ENCODE data around the gene NOX1. TPM values are rescaled to one million over a fixed set of nuclear protein-coding genes. Genes with fewer than 3 reads are reported as not detected.
A peak's percentile ranks its signal among the peaks of the same experiment; 100 is the strongest.

NOX1 gene
- total and polyA plus RNA-seq, 10 donors: 0.06 TPM; not detected in 9

- WGBS, 5 donors: 43 to 87% (median 67%) methylated on average over 2 of the region's 2 CpGs
- intact Hi-C loops (cut with DNase I; ENCODE audit: low total_unique reads): no loop called here
- H3K27me3 ChIP-seq (replicated peaks in 1 of 7): peaks cover 0 to 5% (median 0%) of the 10 kb centered on the region in 7 donors
- no peaks in the 10 kb centered on the region for H3K4me1 ChIP-seq
- no peak for TF ChIP-seq CTCF (IDR thresholded peaks at IDR 0.05 in 8 of 11, conservative IDR thresholded peaks at IDR 0.05 in 3 of 11)
- TF ChIP-seq POLR2AphosphoS5 (IDR thresholded peaks at IDR 0.05): no peak
- TF ChIP-seq POLR2A (IDR thresholded peaks at IDR 0.05): no peak
- H3K4me3 ChIP-seq: no peak overlapping the region
- H3K36me3 ChIP-seq: no peaks in the 10 kb centered on the region
- H3K27ac ChIP-seq: no peak overlapping the region
- H3K9me3 ChIP-seq: no peaks in the 10 kb centered on the region
- no peak for DNase-seq
Measured at GRCh38 chrX:100880368-100880767, 6.2 kb upstream of the NOX1 start.

- Histone ChIP-seq H3K9me3 (no peaks in the 10 kb centered on the region), H3K27ac (no peak overlapping the region), H3K27me3 (replicated peaks in 1 of 7) (no peaks in the 10 kb centered on the region), H3K36me3 (no peaks in the 10 kb centered on the region), H3K4me3 (no peak overlapping the region), H3K4me1 (no peaks in the 10 kb centered on the region)
- intact Hi-C loops (cut with DNase I; ENCODE audit: low total_unique reads): no loop called here
- 71 to 92% (median 85%) methylated on average over 9 of the region's 9 CpGs for WGBS, 5 donors
- TF ChIP-seq POLR2AphosphoS5 (IDR thresholded peaks at IDR 0.05) (no peak), POLR2A (IDR thresholded peaks at IDR 0.05) (no peak), CTCF (IDR thresholded peaks at IDR 0.05 in 8 of 11, conservative IDR thresholded peaks at IDR 0.05 in 3 of 11) (no peak)
- DNase-seq: no peak
Measured at GRCh38 chrX:100871594-100872560, 2.3 kb downstream of the NOX1 start.

- H3K27me3 ChIP-seq (replicated peaks in 1 of 7): no peaks in the 10 kb centered on the region
- WGBS, 5 donors: 63 to 82% (median 74%) methylated on average over 5 of the region's 5 CpGs
- H3K27ac ChIP-seq: peak overlapping the region in 1 of 8 donors; percentile 27
- no peak for DNase-seq
- TF ChIP-seq POLR2A (IDR thresholded peaks at IDR 0.05) (no peak), CTCF (IDR thresholded peaks at IDR 0.05 in 8 of 11, conservative IDR thresholded peaks at IDR 0.05 in 3 of 11) (no peak), POLR2AphosphoS5 (IDR thresholded peaks at IDR 0.05) (no peak)
- H3K4me3 ChIP-seq: no peak overlapping the region
- H3K36me3 ChIP-seq: no peaks in the 10 kb centered on the region
- no peaks in the 10 kb centered on the region for H3K9me3 ChIP-seq
- H3K4me1 ChIP-seq: no peaks in the 10 kb centered on the region
- intact Hi-C loops (cut with DNase I; ENCODE audit: low total_unique reads): no loop called here
Measured at GRCh38 chrX:100870527-100870926, 3.6 kb downstream of the NOX1 start.

- no peaks in the 10 kb centered on the region for H3K36me3 ChIP-seq
- WGBS, 5 donors: 61 to 93% (median 82%) methylated on average over 2 of the region's 2 CpGs
- H3K27ac ChIP-seq: no peak overlapping the region
- TF ChIP-seq POLR2A (IDR thresholded peaks at IDR 0.05) (no peak), CTCF (IDR thresholded peaks at IDR 0.05 in 8 of 11, conservative IDR thresholded peaks at IDR 0.05 in 3 of 11) (no peak), POLR2AphosphoS5 (IDR thresholded peaks at IDR 0.05) (no peak)
- no peaks in the 10 kb centered on the region for H3K9me3 ChIP-seq
- no peaks in the 10 kb centered on the region for H3K4me1 ChIP-seq
- no peak overlapping the region for H3K4me3 ChIP-seq
- no peak for DNase-seq
- intact Hi-C loops (cut with DNase I; ENCODE audit: low total_unique reads): no loop called here
- peaks cover 0 to 3% (median 0%) of the 10 kb centered on the region in 7 donors for H3K27me3 ChIP-seq (replicated peaks in 1 of 7)
Measured at GRCh38 chrX:100868273-100868672, 5.9 kb downstream of the NOX1 start.
